Activated T-cell treated with anti-CD3 and anti-CD28 coated beads, Interleukin-2, amount 50 U/mL, for 4 hours (primary cell): Measurements from ENCODE around the gene MTCL1. TPM values are rescaled to one million over a fixed set of nuclear protein-coding genes. Genes with fewer than 3 reads are reported as not detected.

Source experiments
- ATAC-seq, 2 donors: fragments of 200-7000 bp; cut with Tn5 transposase; one replicate each; pipeline ENCODE4 v1.10.0; 2021
- DNase-seq: peaks from one replicate; pipeline ENCODE4 v3.0.0-alpha.2; 2020
- H3K27me3 Mint-ChIP-seq: one replicate; pipeline ENCODE4 v1.8.0; 2021; ENCODE audit warnings: low read depth, mixed read lengths
- H3K36me3 Mint-ChIP-seq: one replicate; pipeline ENCODE4 v1.8.0; 2022; ENCODE audit warnings: mixed read lengths; ENCODE audit not compliant: insufficient read depth
- H3K4me1 Mint-ChIP-seq: one replicate; pipeline ENCODE4 v1.8.0; 2021; ENCODE audit warnings: low read depth, mixed read lengths
- H3K4me3 Mint-ChIP-seq: one replicate; pipeline ENCODE4 v1.8.0; 2021; ENCODE audit warnings: mild to moderate bottlenecking, moderate library complexity, mixed read lengths
- H3K9me3 Mint-ChIP-seq: one replicate; pipeline ENCODE4 v1.8.0; 2021; ENCODE audit warnings: mixed read lengths
- total RNA-seq, 3 donors: library from RNA; stranded (reverse); gene quantifications; one replicate each; pipeline ENCODE4 v1.2.1, GENCODE V29; 2021

MTCL1 gene
- total RNA-seq, 3 donors from 2014 or later: 0.23 to 0.73 (median 0.69) TPM

DNA sequence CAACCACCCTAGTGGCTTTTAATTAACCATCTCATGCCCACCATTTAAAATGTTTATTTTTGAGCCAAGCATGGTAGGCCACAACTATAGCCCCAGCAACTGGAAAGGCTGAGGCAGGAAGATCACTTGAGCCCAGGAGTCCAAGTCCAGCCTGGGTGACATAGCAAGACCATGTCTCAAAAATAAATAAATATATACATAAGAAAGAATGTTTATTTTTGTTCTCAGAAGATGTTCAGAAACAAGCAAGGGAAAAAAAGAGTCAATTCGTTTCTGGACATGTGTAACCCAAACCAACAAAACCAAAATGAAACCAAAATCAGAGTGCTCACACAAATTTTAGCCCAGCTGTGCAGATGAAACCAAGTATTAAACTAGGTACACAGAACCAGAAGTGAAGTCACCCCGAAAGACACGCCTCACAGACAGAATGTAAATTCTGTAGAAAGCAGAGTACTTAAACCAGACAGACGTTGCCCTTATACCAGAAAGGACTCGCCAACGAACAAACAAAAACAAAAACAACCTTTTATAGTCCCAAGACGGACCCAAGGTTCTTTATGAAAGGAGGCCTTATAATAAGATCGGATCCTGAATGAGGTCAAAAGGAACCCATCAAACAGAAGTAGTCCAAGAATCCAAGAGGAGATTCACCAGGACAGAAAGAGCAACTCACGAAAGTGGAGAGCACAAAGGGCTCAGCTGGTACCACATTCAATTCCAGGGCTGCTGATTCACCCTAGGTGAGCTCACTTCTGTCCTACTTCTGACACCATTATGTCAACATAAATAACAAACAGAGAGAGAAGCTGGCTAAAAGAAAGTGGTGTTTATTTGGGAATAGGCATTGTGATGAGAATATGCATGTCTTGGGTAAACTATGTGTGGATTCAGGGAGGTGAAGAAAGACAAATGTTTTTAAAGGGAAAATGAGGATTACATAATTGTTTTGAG, 31.8 kb upstream of the MTCL1 start:
- H3K4me3 Mint-ChIP-seq: no peak overlapping the region
- DNase-seq (no peak), ATAC-seq (no peak)

GRCh38 chr18:8675057-8675456, 30.3 kb upstream of the MTCL1 start:
- Mint-ChIP-seq H3K4me3 (no peak overlapping the region), H3K27me3 (peaks cover 2% of the 10 kb centered on the region), H3K4me1 (no peaks in the 10 kb centered on the region), H3K9me3 (no peaks in the 10 kb centered on the region), H3K36me3 (no peaks in the 10 kb centered on the region)
- no peak for DNase-seq
- no peak for ATAC-seq

More for the DNA sequence above, 31.8 kb upstream of the MTCL1 start:
- no peaks in the 10 kb centered on the region for H3K9me3 Mint-ChIP-seq
- no peaks in the 10 kb centered on the region for H3K36me3 Mint-ChIP-seq
- peaks cover 2% of the 10 kb centered on the region for H3K27me3 Mint-ChIP-seq
- no peaks in the 10 kb centered on the region for H3K4me1 Mint-ChIP-seq

- no peak overlapping the region for H3K4me3 Mint-ChIP-seq
- DNase-seq (no peak), ATAC-seq (no peak)
- H3K36me3 Mint-ChIP-seq: no peaks in the 10 kb centered on the region
- H3K9me3 Mint-ChIP-seq: no peaks in the 10 kb centered on the region
- H3K27me3 Mint-ChIP-seq: peaks cover 6% of the 10 kb centered on the region
- H3K4me1 Mint-ChIP-seq: no peaks in the 10 kb centered on the region
Measured at GRCh38 chr18:8681196-8681595, 24.2 kb upstream of the MTCL1 start.

DNA sequence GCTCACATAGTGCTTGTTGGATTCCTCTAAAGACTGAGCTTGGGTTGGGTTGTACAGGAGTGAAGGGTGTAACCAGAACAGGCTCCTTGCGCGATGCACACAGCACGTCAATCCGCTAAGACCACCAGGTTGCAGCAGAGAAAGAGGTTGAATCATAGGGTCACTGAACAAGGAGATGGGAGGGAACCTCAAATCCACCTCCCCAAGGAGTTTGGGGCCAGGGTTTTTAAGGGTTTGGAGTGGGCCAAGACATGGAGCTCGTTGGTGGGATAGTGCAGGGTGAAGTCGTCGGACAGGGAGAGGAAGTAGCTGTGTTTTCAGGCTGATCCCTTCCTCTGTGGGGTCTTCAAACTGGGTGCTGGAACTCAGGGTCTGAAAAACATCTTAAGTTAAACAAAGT, 20.8 kb upstream of the MTCL1 start:
- H3K9me3 Mint-ChIP-seq: no peaks in the 10 kb centered on the region
- H3K27me3 Mint-ChIP-seq: peaks cover 4% of the 10 kb centered on the region
- ATAC-seq (no peak), DNase-seq (no peak)
- no peaks in the 10 kb centered on the region for H3K36me3 Mint-ChIP-seq
- H3K4me3 Mint-ChIP-seq: no peak overlapping the region
- H3K4me1 Mint-ChIP-seq: no peaks in the 10 kb centered on the region

DNA sequence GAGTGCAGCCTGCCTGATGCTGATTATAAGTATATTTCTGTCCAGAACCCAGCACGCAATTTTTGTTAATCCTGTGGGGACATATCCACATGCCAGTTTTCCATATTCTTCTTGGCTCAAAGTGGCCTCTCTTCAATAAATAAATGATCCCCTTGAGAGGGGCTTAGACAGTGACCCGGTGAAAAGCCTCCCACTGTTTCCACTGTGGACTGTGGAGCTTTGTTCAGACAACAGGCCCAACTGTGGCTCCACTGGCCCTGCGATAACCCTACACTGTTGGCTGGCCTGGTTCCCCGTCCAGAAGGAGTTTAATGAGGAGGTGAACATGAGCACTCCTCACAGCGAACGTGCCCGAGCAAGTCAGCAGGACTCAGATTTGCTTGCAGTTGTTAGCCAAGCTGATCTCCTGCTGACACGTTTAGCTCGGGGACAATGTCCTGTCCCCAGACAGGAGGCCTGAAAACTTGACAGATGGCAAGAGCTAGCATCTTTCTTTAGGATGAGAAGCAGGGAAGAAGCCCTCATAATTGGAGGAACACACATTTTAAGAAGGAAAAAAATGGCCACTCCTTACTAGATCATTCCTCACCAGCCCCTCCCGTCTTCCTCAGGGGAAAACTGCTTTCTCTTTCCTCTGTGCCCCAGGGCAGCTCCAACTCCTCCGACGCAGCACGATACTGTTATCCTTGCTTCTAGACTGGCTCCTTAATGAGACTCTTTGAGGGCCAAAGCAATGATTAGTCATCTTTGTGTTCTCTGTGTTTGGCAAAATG, 20.0 kb upstream of the MTCL1 start:
- H3K9me3 Mint-ChIP-seq: no peaks in the 10 kb centered on the region
- no peaks in the 10 kb centered on the region for H3K4me1 Mint-ChIP-seq

GRCh38 chr18:8685914-8686216, 19.5 kb upstream of the MTCL1 start:
- ATAC-seq (no peak), DNase-seq (no peak)
- no peaks in the 10 kb centered on the region for H3K4me1 Mint-ChIP-seq
- H3K9me3 Mint-ChIP-seq: no peaks in the 10 kb centered on the region
- H3K27me3 Mint-ChIP-seq: peaks cover 6% of the 10 kb centered on the region
- H3K4me3 Mint-ChIP-seq: no peak overlapping the region
- no peaks in the 10 kb centered on the region for H3K36me3 Mint-ChIP-seq

More for the DNA sequence above, 20.0 kb upstream of the MTCL1 start:
- Mint-ChIP-seq H3K27me3 (peaks cover 6% of the 10 kb centered on the region), H3K36me3 (no peaks in the 10 kb centered on the region), H3K4me3 (no peak overlapping the region)
- no peak for DNase-seq
- no peak for ATAC-seq

GRCh38 chr18:8686611-8687010, 18.7 kb upstream of the MTCL1 start:
- no peaks in the 10 kb centered on the region for H3K4me1 Mint-ChIP-seq
- H3K9me3 Mint-ChIP-seq: no peaks in the 10 kb centered on the region
- ATAC-seq: no peak
- H3K4me3 Mint-ChIP-seq: no peak overlapping the region
- DNase-seq: no peak
- peaks cover 6% of the 10 kb centered on the region for H3K27me3 Mint-ChIP-seq
- no peaks in the 10 kb centered on the region for H3K36me3 Mint-ChIP-seq

DNA sequence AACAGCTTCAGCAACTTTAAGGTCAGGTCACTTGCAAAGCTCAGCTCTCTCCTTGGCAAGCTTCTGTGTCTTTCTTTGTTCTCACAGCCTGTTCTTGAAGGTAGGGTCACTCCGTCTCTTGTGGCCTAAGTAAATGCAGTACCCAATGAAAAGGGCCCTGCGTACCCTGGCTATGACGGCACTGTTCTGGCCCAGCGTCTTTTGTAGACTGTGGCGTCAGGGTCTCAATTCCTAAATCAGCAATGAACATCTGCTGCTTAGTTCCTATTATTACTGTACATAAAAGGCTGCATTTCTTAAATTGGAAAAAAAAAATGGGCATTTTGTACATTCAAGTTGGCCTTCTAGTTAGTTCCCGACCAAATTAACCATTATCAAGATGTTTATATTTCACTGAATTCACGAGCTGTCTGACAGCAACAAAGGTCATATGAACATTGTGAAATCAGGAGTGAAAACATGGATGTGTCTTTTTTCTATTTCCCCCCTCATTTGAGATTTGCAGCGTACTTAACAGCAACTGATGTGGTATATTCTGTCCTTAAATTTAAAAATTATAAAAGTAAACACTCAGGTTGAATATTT, 17.0 kb upstream of the MTCL1 start:
- no peaks in the 10 kb centered on the region for H3K36me3 Mint-ChIP-seq
- no peak for ATAC-seq
- no peak overlapping the region for H3K4me3 Mint-ChIP-seq
- peaks cover 3% of the 10 kb centered on the region for H3K27me3 Mint-ChIP-seq
- no peaks in the 10 kb centered on the region for H3K4me1 Mint-ChIP-seq
- no peaks in the 10 kb centered on the region for H3K9me3 Mint-ChIP-seq
- DNase-seq: no peak

DNA sequence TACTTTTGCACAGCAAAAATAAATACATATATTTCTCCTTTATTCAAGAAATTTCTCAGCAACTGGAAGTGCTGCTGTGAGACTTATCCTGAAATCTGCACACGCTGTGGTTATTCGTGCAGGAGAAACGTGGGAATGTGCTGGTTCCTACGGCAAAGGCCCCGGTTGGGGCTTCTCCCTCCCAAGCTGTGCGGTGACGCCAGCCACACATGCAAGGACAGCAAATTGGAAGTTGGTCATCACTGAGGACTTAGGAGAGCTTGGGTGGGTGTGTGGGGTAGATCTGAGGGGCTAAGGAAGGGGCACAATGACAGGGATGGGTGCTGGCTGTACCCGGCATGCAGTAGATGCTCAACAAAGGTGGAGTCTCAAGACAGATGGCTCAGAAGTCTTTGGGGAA, 16.5 kb upstream of the MTCL1 start:
- Mint-ChIP-seq H3K4me3 (no peak overlapping the region), H3K9me3 (no peaks in the 10 kb centered on the region), H3K27me3 (peaks cover 3% of the 10 kb centered on the region), H3K4me1 (no peaks in the 10 kb centered on the region), H3K36me3 (no peaks in the 10 kb centered on the region)
- DNase-seq: no peak
- no peak for ATAC-seq

DNA sequence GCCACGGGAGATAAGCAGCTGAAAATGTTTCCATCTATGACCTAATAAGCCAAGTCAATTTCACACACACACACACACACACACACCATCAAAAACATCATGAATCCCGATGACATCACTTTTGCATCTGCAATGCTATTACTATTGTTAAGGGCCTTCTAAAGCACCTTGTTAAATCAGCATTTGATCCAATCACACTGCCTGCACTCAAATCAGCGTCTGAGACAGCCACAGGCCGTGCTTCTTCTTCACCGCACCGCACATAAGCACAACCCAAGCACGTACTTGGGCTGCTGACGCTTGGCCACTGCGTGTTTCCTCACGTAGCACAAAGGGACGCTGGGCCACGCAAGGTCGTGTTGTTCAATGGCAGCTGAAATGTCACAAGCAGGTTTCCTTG, 15.8 kb upstream of the MTCL1 start:
- ATAC-seq: no peak
- H3K36me3 Mint-ChIP-seq: no peaks in the 10 kb centered on the region
- no peak overlapping the region for H3K4me3 Mint-ChIP-seq
- no peaks in the 10 kb centered on the region for H3K4me1 Mint-ChIP-seq
- H3K27me3 Mint-ChIP-seq: peaks cover 3% of the 10 kb centered on the region
- no peak for DNase-seq
- H3K9me3 Mint-ChIP-seq: no peaks in the 10 kb centered on the region

- DNase-seq (no peak), ATAC-seq (no peak)
- Mint-ChIP-seq H3K27me3 (peaks cover 12% of the 10 kb centered on the region), H3K9me3 (no peaks in the 10 kb centered on the region), H3K36me3 (no peaks in the 10 kb centered on the region), H3K4me1 (no peaks in the 10 kb centered on the region), H3K4me3 (no peak overlapping the region)
Measured at GRCh38 chr18:8694891-8695290, 10.5 kb upstream of the MTCL1 start.

DNA sequence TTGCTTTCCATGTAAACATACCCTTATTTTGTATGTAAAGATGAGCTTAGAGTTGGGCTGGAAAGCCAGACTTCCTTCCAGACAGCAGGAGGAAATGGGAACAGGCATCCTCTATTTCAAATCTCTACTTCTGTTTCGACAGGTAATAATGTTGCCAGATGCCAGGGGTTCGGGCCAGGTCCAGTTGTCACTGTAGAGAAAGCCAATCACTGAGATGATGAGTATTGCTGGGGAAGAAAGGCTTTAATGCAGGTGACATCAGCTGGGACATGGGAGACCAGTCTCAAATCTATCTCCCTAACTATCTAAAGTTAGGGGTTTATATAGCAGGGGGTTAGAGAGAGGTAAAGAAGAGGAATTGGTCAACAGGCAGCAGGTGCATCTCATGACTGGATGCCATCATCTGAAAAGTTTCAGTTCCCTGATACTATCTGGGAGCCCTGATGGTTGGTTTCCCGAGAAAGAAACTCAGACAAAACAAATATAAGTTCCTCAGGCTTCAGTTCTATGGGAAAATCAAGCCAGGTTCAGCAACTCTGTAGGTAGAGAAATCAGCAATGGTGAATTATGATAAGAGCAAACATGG, 9.3 kb upstream of the MTCL1 start:
- no peak overlapping the region for H3K4me3 Mint-ChIP-seq
- no peaks in the 10 kb centered on the region for H3K4me1 Mint-ChIP-seq
- DNase-seq: no peak
- ATAC-seq: no peak
- H3K9me3 Mint-ChIP-seq: no peaks in the 10 kb centered on the region
- no peaks in the 10 kb centered on the region for H3K36me3 Mint-ChIP-seq
- H3K27me3 Mint-ChIP-seq: peaks cover 18% of the 10 kb centered on the region

- no peak overlapping the region for H3K4me3 Mint-ChIP-seq
- H3K36me3 Mint-ChIP-seq: no peaks in the 10 kb centered on the region
- ATAC-seq (peak; percentile 92 to 95), DNase-seq (peak; percentile 78)
- H3K9me3 Mint-ChIP-seq: no peaks in the 10 kb centered on the region
- H3K27me3 Mint-ChIP-seq: peaks cover 26% of the 10 kb centered on the region
- no peaks in the 10 kb centered on the region for H3K4me1 Mint-ChIP-seq
Measured at GRCh38 chr18:8696749-8697211, 8.6 kb upstream of the MTCL1 start.

- Mint-ChIP-seq H3K36me3 (no peaks in the 10 kb centered on the region), H3K4me3 (no peak overlapping the region), H3K27me3 (peaks cover 47% of the 10 kb centered on the region), H3K4me1 (peaks cover 5% of the 10 kb centered on the region), H3K9me3 (no peaks in the 10 kb centered on the region)
- ATAC-seq: no peak
- no peak for DNase-seq
Measured at GRCh38 chr18:8699126-8699525, 6.2 kb upstream of the MTCL1 start.
